ENCODE data around the gene RPL22.
"Not testable (repeated sequence)": the region's sequence is repeated elsewhere in the genome, so short reads cannot be mapped to it uniquely, and the experiment has no call there.

Gene RPL22

GRCh38 chr1:6225651-6226050 lies 26.3 kb upstream of the RPL22 start:
- DNase-seq = no peak

DNA sequence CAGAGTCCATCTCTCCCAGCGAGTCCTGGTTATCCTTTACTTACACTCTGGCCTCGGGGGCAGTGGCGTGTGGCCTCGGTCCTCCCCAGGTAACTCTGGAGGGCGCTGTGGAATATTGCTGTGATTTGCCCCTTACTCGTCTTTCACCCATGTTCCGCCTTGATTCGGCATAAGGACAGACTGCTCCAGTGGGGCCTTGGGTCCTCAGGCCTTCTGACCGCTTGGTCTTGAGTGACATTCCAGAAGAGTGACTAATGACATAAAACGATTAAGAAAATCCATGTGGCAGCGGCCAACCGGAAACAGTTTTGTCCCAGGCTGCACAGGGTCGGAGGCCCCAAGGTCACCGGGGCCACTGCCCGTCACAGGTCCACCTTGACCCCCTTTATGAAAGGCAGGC lies 25.3 kb upstream of the RPL22 start:
- DNase-seq = no peak

DNA sequence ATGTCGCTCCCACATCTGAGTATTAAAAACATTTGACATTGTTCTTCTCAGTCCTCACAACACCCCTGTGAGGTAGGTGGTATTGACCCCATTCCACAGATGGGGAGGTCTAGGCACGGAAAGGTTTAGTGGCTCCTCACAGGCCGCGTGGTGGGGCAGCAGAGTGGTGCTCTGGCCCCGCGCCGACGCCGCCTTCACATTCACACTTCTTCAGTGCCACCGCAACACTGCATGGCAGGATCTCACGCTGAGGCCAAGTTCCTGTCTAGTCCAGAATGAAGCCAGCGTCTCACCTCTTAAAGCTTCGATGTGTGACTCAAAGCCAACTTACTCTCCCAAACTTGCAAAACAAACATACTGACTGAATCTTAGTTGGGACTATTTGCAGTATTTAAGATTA lies 24.2 kb upstream of the RPL22 start:
- no peak for DNase-seq

GRCh38 chr1:6222636-6223035 lies 23.2 kb upstream of the RPL22 start:
- no peak for DNase-seq

- DNase-seq = no peak
Measured at GRCh38 chr1:6221210-6221784, 21.9 kb upstream of the RPL22 start.

GRCh38 chr1:6220236-6220635 lies 20.8 kb upstream of the RPL22 start:
- DNase-seq = no peak

- DNase-seq = not testable (repeated sequence)
Measured at GRCh38 chr1:6219641-6220040, 20.2 kb upstream of the RPL22 start.

DNA sequence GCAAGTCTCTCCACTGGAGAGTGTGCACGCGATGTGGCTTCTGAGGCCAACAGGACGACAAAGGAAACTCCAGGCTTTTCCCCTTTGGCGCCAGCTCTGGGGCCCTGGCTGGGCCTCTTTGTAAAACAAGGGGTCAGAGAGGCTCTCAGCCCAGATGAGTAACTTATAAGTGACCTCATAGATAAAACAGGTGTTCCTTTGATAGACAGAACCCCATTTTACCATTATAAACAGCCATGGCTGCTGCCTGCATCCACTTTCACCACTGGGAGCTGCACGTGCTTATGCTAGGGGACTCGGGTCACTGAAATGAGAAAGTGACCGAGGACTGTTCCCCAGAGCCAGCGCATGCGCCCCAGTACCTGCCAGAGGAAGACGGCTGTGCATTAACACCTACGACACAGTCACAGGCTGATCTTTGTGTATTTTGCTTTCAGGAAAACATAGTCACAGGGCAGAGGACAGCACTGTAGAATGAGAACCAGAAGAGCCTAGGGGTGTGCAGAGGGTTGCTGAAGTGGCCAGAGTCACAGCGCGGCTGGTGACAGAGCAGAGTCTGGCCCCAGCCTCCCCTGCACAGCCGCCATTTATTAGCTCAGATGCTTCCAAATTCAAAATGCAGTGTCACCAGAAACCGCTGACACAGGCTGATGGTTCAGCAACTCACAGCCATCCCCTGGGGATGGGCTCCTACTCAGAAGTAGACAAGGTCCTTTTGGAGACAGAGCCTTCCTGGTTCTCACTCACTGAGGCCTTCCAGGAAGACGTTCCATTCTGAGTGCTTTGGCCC lies 19.2 kb upstream of the RPL22 start:
- DNase-seq = no peak

GRCh38 chr1:6212193-6212959 lies 13.0 kb upstream of the RPL22 start:
- no peak for DNase-seq

- DNase-seq = no peak
Measured at GRCh38 chr1:6211731-6212130, 12.3 kb upstream of the RPL22 start.

GRCh38 chr1:6210591-6211355 lies 11.4 kb upstream of the RPL22 start:
- DNase-seq = no peak

DNA sequence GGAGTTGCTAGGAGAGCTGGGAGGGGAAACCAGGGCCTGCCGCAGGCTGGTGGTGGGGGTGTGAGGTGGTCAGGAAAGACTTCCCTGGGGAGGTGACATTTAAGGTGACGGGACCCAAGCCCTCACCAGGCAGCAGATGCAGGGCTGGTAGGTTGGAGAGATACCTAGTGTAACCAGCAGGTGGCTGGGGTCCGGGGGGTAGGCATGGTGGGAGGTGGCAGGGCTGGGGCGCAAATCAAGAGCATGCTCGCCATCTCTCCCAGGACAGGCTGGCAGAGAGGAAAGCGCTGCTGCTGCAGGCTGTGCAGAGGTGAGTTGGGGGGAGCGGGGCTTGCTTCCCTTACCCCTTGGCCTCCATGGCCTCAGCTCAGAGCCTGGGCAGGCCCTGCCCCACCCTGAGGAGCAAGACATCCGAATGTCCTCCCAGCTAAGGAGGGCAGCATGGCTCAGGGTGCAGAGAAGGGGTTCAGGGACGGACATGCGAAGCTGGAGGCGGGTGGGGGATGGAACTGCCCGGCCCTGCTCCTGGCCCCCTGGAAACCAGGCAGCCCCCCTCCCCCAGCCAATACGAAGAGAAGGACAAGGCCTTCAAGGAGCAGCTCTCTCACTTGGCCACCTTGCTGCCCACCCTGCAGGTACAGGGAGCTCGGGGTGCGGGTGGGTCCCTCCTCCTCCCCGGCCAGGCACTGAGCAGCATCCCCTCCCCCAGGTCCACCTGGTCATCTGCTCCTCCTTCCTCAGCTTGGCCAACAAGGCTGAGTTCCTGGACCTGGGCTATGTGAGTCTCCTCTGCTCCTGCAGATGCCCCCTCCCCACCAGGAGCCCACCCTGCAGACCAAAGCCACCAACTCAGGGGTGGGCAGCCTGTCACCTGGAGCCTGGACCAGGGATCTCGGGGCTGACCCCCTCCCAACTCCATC lies 10.5 kb upstream of the RPL22 start:
- no peak for DNase-seq

GRCh38 chr1:6208723-6209660 lies 9.6 kb upstream of the RPL22 start:
- no peak for DNase-seq

DNA sequence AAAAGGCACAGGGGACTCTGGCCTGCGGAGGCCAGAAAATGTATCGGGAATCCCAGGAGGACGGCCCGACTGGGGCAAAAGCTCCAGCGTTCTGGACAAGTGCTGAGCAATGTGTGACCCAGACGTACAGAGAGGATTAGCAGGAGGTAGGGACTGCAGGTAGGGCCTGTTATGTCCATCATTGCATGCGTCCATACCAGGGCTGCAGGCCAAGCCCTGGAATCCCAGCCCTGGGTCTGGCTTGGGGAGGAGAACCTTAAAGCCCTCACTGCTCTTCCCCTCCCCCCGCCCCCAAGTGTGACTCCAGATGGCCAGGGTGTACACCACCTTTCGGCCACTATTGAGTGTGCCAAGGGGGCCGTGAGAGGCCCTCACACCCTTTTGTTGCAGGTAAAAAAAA lies 8.5 kb upstream of the RPL22 start:
- DNase-seq = no peak

- no peak for DNase-seq
Measured at GRCh38 chr1:6207075-6207885, 7.9 kb upstream of the RPL22 start.

DNA sequence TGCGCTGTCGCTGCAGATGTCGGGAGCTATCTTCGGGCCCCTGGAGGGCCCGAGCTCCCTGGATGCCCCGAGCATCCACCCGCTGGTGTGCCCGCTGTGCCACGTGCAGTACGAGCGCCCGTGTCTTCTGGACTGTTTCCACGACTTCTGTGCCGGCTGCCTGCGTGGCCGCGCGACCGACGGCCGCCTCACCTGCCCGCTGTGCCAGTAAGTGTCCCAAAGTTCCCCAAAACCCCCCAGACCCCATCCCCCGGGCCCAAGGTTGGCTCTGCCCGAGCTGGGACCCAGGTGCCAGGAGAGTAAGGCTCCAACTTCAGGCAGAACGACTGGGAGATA lies 7.1 kb upstream of the RPL22 start:
- no peak for DNase-seq

GRCh38 chr1:6205849-6206519 lies 6.6 kb upstream of the RPL22 start, which contains the start of gene RNF207:
Gene RNF207 (plus strand): TSS chr1:6206119. CDS start chr1:6206536, 417 bp downstream.
- no peak for DNase-seq

DNA sequence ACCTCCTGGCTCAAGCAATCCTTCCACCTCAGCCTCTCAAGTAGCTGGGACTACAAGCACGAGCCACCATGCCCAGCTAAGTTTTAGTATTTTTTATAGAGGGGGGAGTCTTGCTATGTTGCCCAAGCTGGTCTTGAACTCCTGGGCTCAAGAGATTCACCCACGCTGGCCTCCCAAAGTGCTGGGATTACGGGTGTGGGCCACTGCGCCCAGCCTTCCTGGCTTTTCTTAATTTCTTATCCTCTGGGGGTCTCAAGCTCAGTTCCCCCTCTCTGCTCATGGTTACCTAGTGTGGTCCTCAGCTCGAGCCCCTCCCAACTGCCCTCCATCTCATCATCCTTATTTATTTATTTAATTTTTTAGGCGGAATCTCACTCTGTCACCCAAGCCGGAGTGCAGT lies 2.9 kb upstream of the RPL22 start:
- DNase-seq = no peak

- no peak for DNase-seq
Measured at GRCh38 chr1:6200188-6200809, 904 bp upstream of the RPL22 start.
